Upper lobe of right lung (tissue), 1 donor: ENCODE measurements around the gene MAP4K4. TPM values are rescaled to one million over a fixed set of nuclear protein-coding genes. Genes with fewer than 3 reads are reported as not detected.

Experiments
- ATAC-seq: fragments of 200-7000 bp; cut with Tn5 transposase; one replicate; pipeline ENCODE4 v1.9.1; 2020; ENCODE audit warnings: mild to moderate bottlenecking, moderate library complexity
- DNase-seq: peaks from one replicate; pipeline ENCODE4 v3.0.0-alpha.2; 2020
- H3K27ac ChIP-seq: fragments of 200-600 bp; one replicate; pipeline ENCODE4 v1.8.0; 2022
- H3K27me3 ChIP-seq: fragments of 200-600 bp; one replicate; pipeline ENCODE4 v1.8.0; 2022; ENCODE audit warnings: mild to moderate bottlenecking
- H3K36me3 ChIP-seq: fragments of 200-600 bp; one replicate; pipeline ENCODE4 v1.8.0; 2022
- H3K4me1 ChIP-seq: fragments of 200-600 bp; one replicate; pipeline ENCODE4 v1.8.0; 2022
- H3K4me3 ChIP-seq: fragments of 200-600 bp; one replicate; pipeline ENCODE4 v1.8.0; 2022; ENCODE audit warnings: mild to moderate bottlenecking
- H3K9me3 ChIP-seq: fragments of 200-600 bp; one replicate; pipeline ENCODE4 v1.8.0; 2022
- intact Hi-C: fragments of 100-400 bp; cut with DNase I; formaldehyde crosslinking; loops from one replicate; pipeline ENCODE4 v1.11.0; 2022
- total RNA-seq: library from RNA; stranded (reverse); fragmentation: NEBNext Ultra II Directional; extraction: Animal tissue kit (Norgen Biotek cat#: 25700); gene quantifications from one replicate; pipeline ENCODE4 v1.2.1, GENCODE V29; 2021
- TF ChIP-seq, protein P1 (sequence below): fragments of 200-600 bp; IDR thresholded peaks from one replicate; pipeline ENCODE4 v1.8.0; 2022; ENCODE audit warnings: antibody characterized with exemption
- donor health status: DM: no; HTN: yes; CAD: no; lungs with severe emphysema.

Gene MAP4K4
- total RNA-seq, 1 donor from 2014 or later = 88.7 TPM

DNA sequence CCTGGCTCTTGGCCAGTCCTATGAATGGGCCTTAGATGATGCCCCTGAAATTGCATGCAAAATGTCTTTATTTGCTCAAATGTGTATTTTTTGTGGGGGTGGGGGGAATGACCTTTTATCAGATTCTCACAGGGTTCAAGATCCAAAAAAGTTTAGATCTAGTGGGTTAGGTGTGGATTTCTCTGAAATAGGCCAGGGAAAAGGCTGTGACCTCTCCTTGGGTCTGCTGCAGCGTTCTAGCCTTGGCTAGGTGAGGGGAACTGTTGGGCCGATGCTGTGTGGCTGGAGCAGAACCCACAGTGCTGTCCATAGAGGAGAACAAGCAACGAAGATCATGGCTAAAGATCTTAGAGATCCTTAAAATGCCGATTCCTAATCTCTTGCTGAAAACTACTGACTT lies 163.9 kb downstream of the MAP4K4 start:
- TF ChIP-seq, protein P1, sequence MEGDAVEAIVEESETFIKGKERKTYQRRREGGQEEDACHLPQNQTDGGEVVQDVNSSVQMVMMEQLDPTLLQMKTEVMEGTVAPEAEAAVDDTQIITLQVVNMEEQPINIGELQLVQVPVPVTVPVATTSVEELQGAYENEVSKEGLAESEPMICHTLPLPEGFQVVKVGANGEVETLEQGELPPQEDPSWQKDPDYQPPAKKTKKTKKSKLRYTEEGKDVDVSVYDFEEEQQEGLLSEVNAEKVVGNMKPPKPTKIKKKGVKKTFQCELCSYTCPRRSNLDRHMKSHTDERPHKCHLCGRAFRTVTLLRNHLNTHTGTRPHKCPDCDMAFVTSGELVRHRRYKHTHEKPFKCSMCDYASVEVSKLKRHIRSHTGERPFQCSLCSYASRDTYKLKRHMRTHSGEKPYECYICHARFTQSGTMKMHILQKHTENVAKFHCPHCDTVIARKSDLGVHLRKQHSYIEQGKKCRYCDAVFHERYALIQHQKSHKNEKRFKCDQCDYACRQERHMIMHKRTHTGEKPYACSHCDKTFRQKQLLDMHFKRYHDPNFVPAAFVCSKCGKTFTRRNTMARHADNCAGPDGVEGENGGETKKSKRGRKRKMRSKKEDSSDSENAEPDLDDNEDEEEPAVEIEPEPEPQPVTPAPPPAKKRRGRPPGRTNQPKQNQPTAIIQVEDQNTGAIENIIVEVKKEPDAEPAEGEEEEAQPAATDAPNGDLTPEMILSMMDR = no peak
- ATAC-seq (no peak), DNase-seq (no peak)
- Histone ChIP-seq H3K9me3 (no peaks in the 10 kb centered on the region), H3K36me3 (peaks cover 92% of the 10 kb centered on the region), H3K27me3 (no peaks in the 10 kb centered on the region), H3K4me3 (no peak overlapping the region), H3K27ac (no peak overlapping the region), H3K4me1 (no peaks in the 10 kb centered on the region)
- intact Hi-C loops = no loop called here

- intact Hi-C loops = no loop called here
- no peak for ATAC-seq
- DNase-seq = no peak
- Histone ChIP-seq H3K4me3 (no peak overlapping the region), H3K36me3 (peaks cover 94% of the 10 kb centered on the region), H3K27ac (no peak overlapping the region), H3K27me3 (no peaks in the 10 kb centered on the region), H3K4me1 (no peaks in the 10 kb centered on the region), H3K9me3 (no peaks in the 10 kb centered on the region)
- TF ChIP-seq, protein P1 = no peak
Observed at GRCh38 chr2:101863534-101863933, 166.0 kb downstream of the MAP4K4 start.

- Histone ChIP-seq H3K4me3 (no peak overlapping the region), H3K36me3 (peaks cover 94% of the 10 kb centered on the region), H3K27me3 (no peaks in the 10 kb centered on the region), H3K4me1 (no peaks in the 10 kb centered on the region), H3K27ac (no peak overlapping the region), H3K9me3 (no peaks in the 10 kb centered on the region)
- TF ChIP-seq, protein P1 = no peak
- intact Hi-C loops = no loop called here
- ATAC-seq (no peak), DNase-seq (no peak)
Observed at GRCh38 chr2:101864426-101864825, 166.9 kb downstream of the MAP4K4 start.

GRCh38 chr2:101868525-101868924 lies 171.0 kb downstream of the MAP4K4 start:
- DNase-seq (no peak), ATAC-seq (no peak)
- no peaks in the 10 kb centered on the region for H3K27me3 ChIP-seq
- no peaks in the 10 kb centered on the region for H3K9me3 ChIP-seq
- peaks cover 97% of the 10 kb centered on the region for H3K36me3 ChIP-seq
- H3K4me3 ChIP-seq = no peak overlapping the region
- no peaks in the 10 kb centered on the region for H3K4me1 ChIP-seq
- TF ChIP-seq, protein P1 = no peak
- H3K27ac ChIP-seq = no peak overlapping the region
- intact Hi-C loops = no loop called here

DNA sequence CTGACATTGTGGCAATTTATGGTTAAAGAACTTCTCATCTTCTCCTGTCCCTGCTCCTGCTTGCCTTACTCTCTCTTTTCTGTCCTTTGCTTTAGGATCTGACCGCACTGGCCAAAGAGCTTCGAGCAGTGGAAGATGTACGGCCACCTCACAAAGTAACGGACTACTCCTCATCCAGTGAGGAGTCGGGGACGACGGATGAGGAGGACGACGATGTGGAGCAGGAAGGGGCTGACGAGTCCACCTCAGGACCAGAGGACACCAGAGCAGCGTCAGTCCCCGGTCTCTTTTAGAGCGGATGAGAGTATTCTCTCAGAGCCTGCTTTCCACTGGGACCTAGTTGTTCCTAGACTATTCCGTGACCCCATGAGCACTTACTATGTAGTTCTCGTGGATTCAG lies 172.0 kb downstream of the MAP4K4 start:
- DNase-seq = no peak
- H3K27me3 ChIP-seq = no peaks in the 10 kb centered on the region
- TF ChIP-seq, protein P1 = no peak
- H3K27ac ChIP-seq = no peak overlapping the region
- H3K36me3 ChIP-seq = peaks cover 100% of the 10 kb centered on the region
- no peak overlapping the region for H3K4me3 ChIP-seq
- intact Hi-C loops = no loop called here
- H3K4me1 ChIP-seq = no peaks in the 10 kb centered on the region
- no peak for ATAC-seq
- H3K9me3 ChIP-seq = no peaks in the 10 kb centered on the region

- H3K9me3 ChIP-seq = no peaks in the 10 kb centered on the region
- DNase-seq (no peak), ATAC-seq (no peak)
- no peak overlapping the region for H3K4me3 ChIP-seq
- H3K4me1 ChIP-seq = no peaks in the 10 kb centered on the region
- TF ChIP-seq, protein P1 = no peak
- intact Hi-C loops = no loop called here
- no peak overlapping the region for H3K27ac ChIP-seq
- peaks cover 100% of the 10 kb centered on the region for H3K36me3 ChIP-seq
- no peaks in the 10 kb centered on the region for H3K27me3 ChIP-seq
Observed at GRCh38 chr2:101870444-101870843, 172.9 kb downstream of the MAP4K4 start.
